Kidney (tissue), 14 donors: ENCODE results near the gene ZNF689. TPM values are rescaled to one million over a fixed set of nuclear protein-coding genes. Genes with fewer than 3 reads are reported as not detected.

Source experiments
- DNase-seq, 5 donors: peaks; one replicate each; pipeline ENCODE4 v3.0.0-alpha.2; 2013 to 2020
- FAIRE-seq: peaks from 2 replicates; lab custom pipeline; 2012; peaks lifted over from hg19 to GRCh38; lab: Jason Lieb, UNC
- H3K27ac ChIP-seq, 2 donors: one replicate each; pipeline ENCODE4 v1.7.0; 2013; ENCODE audit warnings: low read depth in 2 of 2, low read length in 2 of 2, inconsistent platforms in 1 of 2
- H3K27me3 ChIP-seq: one replicate; pipeline ENCODE4 v1.7.1; 2013; ENCODE audit warnings: low read length, inconsistent platforms; ENCODE audit not compliant: control insufficient read depth, insufficient read depth
- H3K36me3 ChIP-seq, 3 donors: one replicate each; pipeline versions ENCODE4 v1.7.0 to v1.7.1; 2013; ENCODE audit warnings: low read length in 3 of 3, control low read depth in 1 of 3, inconsistent platforms in 1 of 3; ENCODE audit not compliant: insufficient read depth in 3 of 3, control insufficient read depth in 2 of 3
- H3K4me1 ChIP-seq, 3 donors: one replicate each; pipeline versions ENCODE4 v1.7.0 to v1.7.1; 2013; ENCODE audit warnings: low read length in 3 of 3, inconsistent platforms in 1 of 3, low read depth in 1 of 3; ENCODE audit not compliant: control insufficient read depth in 2 of 3, insufficient read depth in 2 of 3
- H3K4me3 ChIP-seq, 3 donors: one replicate each; pipeline versions ENCODE4 v1.7.0 to v1.8.1; 2013; ENCODE audit warnings: low read length in 3 of 3, control low read depth in 1 of 3, inconsistent platforms in 1 of 3
- H3K9ac ChIP-seq, 3 donors: one replicate each; pipeline versions ENCODE4 v1.7.0 to v1.7.1; 2013; ENCODE audit warnings: low read length in 3 of 3, control low read depth in 1 of 3, inconsistent platforms in 1 of 3
- H3K9me3 ChIP-seq, 3 donors: one replicate each; pipeline versions ENCODE4 v1.7.0 to v1.7.1; 2013; ENCODE audit warnings: low read length in 3 of 3, control low read depth in 1 of 3, inconsistent platforms in 1 of 3; ENCODE audit not compliant: control insufficient read depth in 2 of 3, insufficient read depth in 1 of 3
- CTCF ChIP-seq: IDR thresholded peaks from 3 replicates; pipeline ENCODE4 v1.5.1; 2012; ENCODE audit warnings: mild to moderate bottlenecking, moderate library complexity, borderline replicate concordance; ENCODE audit not compliant: insufficient read depth; ENCODE audit errors: extremely low read depth
- intact Hi-C: fragments of 100-400 bp; cut with DNase I; formaldehyde crosslinking; loops from one replicate; pipeline ENCODE4 v1.11.1; 2022
- polyA plus RNA-seq: library from polyadenylated mRNA; stranded (reverse); fragments of 350-450 nt; fragmentation: Illumina TruSeq; extraction: RNeasy Lipid Tissue Mini Kit (QIAGEN cat#74804); gene quantifications from one replicate; pipeline ENCODE4 v1.2.3, GENCODE V29; 2014; ENCODE audit warnings: low read depth, low replicate concordance; ENCODE audit not compliant: insufficient read depth
- total RNA-seq: library from RNA; stranded (reverse); fragmentation: NEBNext Ultra II Directional; extraction: Animal tissue kit (Norgen Biotek cat#: 25700); gene quantifications from one replicate; pipeline ENCODE4 v1.2.1, GENCODE V29; 2021
- donor health status: control.
- donor health status: control.
- donor health status: control.
- donor health status: control.
- donor health status: control.
- donor health status: DM: yes; HTN: yes; CAD: no.
- donor health status: Normal renal cell carcinoma (clear cell type).

The ZNF689 gene
- total and polyA plus RNA-seq, 2 donors from 2014 or later, result 3.9 to 9.0 TPM

- no peak overlapping the region for H3K27ac ChIP-seq
- DNase-seq (no peak), FAIRE-seq (no peak)
- intact Hi-C loops, result no loop called here
- H3K4me3 ChIP-seq, result no peak overlapping the region
- TF ChIP-seq CTCF, result no peak
- peaks cover 0 to 2% (median 0%) of the 10 kb centered on the region in 3 donors for H3K4me1 ChIP-seq
- no peak overlapping the region for H3K9ac ChIP-seq
- no peaks in the 10 kb centered on the region for H3K27me3 ChIP-seq
- H3K36me3 ChIP-seq, result peaks cover 0 to 9% (median 6%) of the 10 kb centered on the region in 3 donors
- H3K9me3 ChIP-seq, result no peaks in the 10 kb centered on the region
Measured at GRCh38 chr16:30555315-30556124, 54.7 kb downstream of the ZNF689 start.

- H3K36me3 ChIP-seq, result peaks cover 0 to 9% (median 6%) of the 10 kb centered on the region in 3 donors
- FAIRE-seq (no peak), DNase-seq (no peak)
- no peak overlapping the region for H3K4me3 ChIP-seq
- H3K4me1 ChIP-seq, result peaks cover 0 to 2% (median 0%) of the 10 kb centered on the region in 3 donors
- no peak overlapping the region for H3K27ac ChIP-seq
- H3K9me3 ChIP-seq, result no peaks in the 10 kb centered on the region
- intact Hi-C loops, result no loop called here
- no peak for TF ChIP-seq CTCF
- H3K27me3 ChIP-seq, result no peaks in the 10 kb centered on the region
- H3K9ac ChIP-seq, result no peak overlapping the region
Measured at GRCh38 chr16:30554557-30555314, 55.5 kb downstream of the ZNF689 start.

GRCh38 chr16:30553393-30553899 lies 56.7 kb downstream of the ZNF689 start:
- H3K4me1 ChIP-seq, result peaks cover 0 to 2% (median 0%) of the 10 kb centered on the region in 3 donors
- no peak overlapping the region for H3K27ac ChIP-seq
- FAIRE-seq, result no peak

More at GRCh38 chr16:30553393-30553899, 56.7 kb downstream of the ZNF689 start:
- no peak for TF ChIP-seq CTCF
- no peak for DNase-seq
- intact Hi-C loops, result no loop called here
- no peak overlapping the region for H3K4me3 ChIP-seq
- H3K9ac ChIP-seq, result no peak overlapping the region
- H3K9me3 ChIP-seq, result no peaks in the 10 kb centered on the region
- H3K27me3 ChIP-seq, result no peaks in the 10 kb centered on the region
- H3K36me3 ChIP-seq, result peaks cover 0 to 9% (median 6%) of the 10 kb centered on the region in 3 donors
